Measurements from ENCODE around the gene PRICKLE4.

Gene PRICKLE4

GRCh38 chr6:41774841-41775240 lies 5.7 kb upstream of the PRICKLE4 start:
- DNase-seq = no peak

GRCh38 chr6:41775293-41775882 lies 5.2 kb upstream of the PRICKLE4 start:
- DNase-seq = no peak

- no peak for DNase-seq
Measured at GRCh38 chr6:41777551-41778285, 2.9 kb upstream of the PRICKLE4 start.

GRCh38 chr6:41778895-41779294 lies 1.7 kb upstream of the PRICKLE4 start:
- no peak for DNase-seq

- no peak for DNase-seq
Measured at GRCh38 chr6:41779336-41779735, 1.2 kb upstream of the PRICKLE4 start.

GRCh38 chr6:41779788-41780550 lies 613 bp upstream of the PRICKLE4 start, which contains the start of gene FRS3:
TSS of gene FRS3 (minus strand) at chr6:41779900. CDS start at chr6:41776987, 2,913 bp downstream.
- peak; percentile 67 for DNase-seq

GRCh38 chr6:41781366-41781730 lies 766 bp downstream of the PRICKLE4 start:
- DNase-seq = no peak

- DNase-seq = no peak
Measured at GRCh38 chr6:41783106-41783780, 2.7 kb downstream of the PRICKLE4 start.

- DNase-seq = no peak
Measured at GRCh38 chr6:41784581-41785171, 4.1 kb downstream of the PRICKLE4 start.

- DNase-seq = no peak
Measured at GRCh38 chr6:41785254-41785653, 4.7 kb downstream of the PRICKLE4 start.

- no peak for DNase-seq
Measured at GRCh38 chr6:41785689-41786450, 5.3 kb downstream of the PRICKLE4 start.

GRCh38 chr6:41786451-41787218 lies 6.1 kb downstream of the PRICKLE4 start:
- DNase-seq = peak; percentile 12

- peak; percentile 70 for DNase-seq
Measured at GRCh38 chr6:41787219-41787917, 6.8 kb downstream of the PRICKLE4 start, which contains the start of gene TOMM6. TSS of gene TOMM6 (plus strand) at chr6:41787694. CDS start at chr6:41787698, 4 bp downstream.

- no peak for DNase-seq
Measured at GRCh38 chr6:41789390-41789724, 8.8 kb downstream of the PRICKLE4 start.

GRCh38 chr6:41790045-41790444 lies 9.5 kb downstream of the PRICKLE4 start:
- no peak for DNase-seq

- no peak for DNase-seq
Measured at GRCh38 chr6:41791305-41791704, 10.7 kb downstream of the PRICKLE4 start.

- DNase-seq = no peak
Measured at GRCh38 chr6:41791984-41792383, 11.4 kb downstream of the PRICKLE4 start.

GRCh38 chr6:41796474-41796873 lies 15.9 kb downstream of the PRICKLE4 start:
- no peak for DNase-seq

- no peak for DNase-seq
Measured at GRCh38 chr6:41798901-41799558, 18.4 kb downstream of the PRICKLE4 start.

GRCh38 chr6:41799559-41799911 lies 19.0 kb downstream of the PRICKLE4 start:
- DNase-seq = no peak
